ENCODE measurements around the gene UVRAG.

The UVRAG gene

DNA sequence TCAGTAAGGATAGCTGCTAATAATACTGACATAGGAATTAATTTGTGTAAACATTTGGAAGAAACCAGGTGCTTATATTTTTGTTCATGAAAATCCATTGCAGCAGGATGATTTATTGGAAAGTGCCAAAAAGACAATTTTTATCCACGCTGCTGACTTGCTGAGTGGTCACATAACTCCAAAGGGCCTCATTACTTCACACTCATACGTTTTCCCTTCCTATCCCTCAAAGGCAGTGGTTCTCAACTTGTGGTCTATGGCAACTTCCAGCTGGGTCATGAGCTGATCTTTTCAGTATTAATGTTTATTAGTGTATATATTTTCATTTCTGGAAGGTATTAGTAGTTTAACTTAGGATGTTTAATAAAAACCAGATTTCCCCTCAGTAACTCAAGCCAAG is 178.1 kb downstream of the UVRAG start:
- H2AFZ ChIP-seq (ENCODE audit: low read length): no peak overlapping the region
- H3K27me3 ChIP-seq (replicated peaks; ENCODE audit: insufficient read depth, low read length): no peaks in the 10 kb centered on the region
- no peaks in the 10 kb centered on the region for H3K9me3 ChIP-seq (replicated peaks; ENCODE audit: insufficient read depth, low read length)
- H3K36me3 ChIP-seq (replicated peaks; ENCODE audit: insufficient read depth, low read length): no peaks in the 10 kb centered on the region
- H3K4me3 ChIP-seq (ENCODE audit: low read length): no peak overlapping the region
- H3K4me2 ChIP-seq (ENCODE audit: low read depth, low read length): no peak overlapping the region
- H3F3A ChIP-seq (ENCODE audit: insufficient read depth, low read length): no peaks in the 10 kb centered on the region
- no peak for DNase-seq
- TF ChIP-seq, protein P1, sequence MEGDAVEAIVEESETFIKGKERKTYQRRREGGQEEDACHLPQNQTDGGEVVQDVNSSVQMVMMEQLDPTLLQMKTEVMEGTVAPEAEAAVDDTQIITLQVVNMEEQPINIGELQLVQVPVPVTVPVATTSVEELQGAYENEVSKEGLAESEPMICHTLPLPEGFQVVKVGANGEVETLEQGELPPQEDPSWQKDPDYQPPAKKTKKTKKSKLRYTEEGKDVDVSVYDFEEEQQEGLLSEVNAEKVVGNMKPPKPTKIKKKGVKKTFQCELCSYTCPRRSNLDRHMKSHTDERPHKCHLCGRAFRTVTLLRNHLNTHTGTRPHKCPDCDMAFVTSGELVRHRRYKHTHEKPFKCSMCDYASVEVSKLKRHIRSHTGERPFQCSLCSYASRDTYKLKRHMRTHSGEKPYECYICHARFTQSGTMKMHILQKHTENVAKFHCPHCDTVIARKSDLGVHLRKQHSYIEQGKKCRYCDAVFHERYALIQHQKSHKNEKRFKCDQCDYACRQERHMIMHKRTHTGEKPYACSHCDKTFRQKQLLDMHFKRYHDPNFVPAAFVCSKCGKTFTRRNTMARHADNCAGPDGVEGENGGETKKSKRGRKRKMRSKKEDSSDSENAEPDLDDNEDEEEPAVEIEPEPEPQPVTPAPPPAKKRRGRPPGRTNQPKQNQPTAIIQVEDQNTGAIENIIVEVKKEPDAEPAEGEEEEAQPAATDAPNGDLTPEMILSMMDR (IDR thresholded peaks at IDR 0.05; ENCODE audit: low read length): no peak
- no peak for TF ChIP-seq EZH2 (optimal IDR thresholded peaks at IDR 0.05; ENCODE audit: low read depth, low read length)
- TF ChIP-seq EZH2phosphoT487 (IDR thresholded peaks at IDR 0.05; ENCODE audit: low read length): no peak
- H3K9me2 ChIP-seq (replicated peaks; ENCODE audit: insufficient read depth, low read length): no peaks in the 10 kb centered on the region
- peaks cover 6% of the 10 kb centered on the region for H3K4me1 ChIP-seq (ENCODE audit: low read length)
- no peaks in the 10 kb centered on the region for H3K79me2 ChIP-seq (ENCODE audit: low read length)
- H4K20me1 ChIP-seq (ENCODE audit: insufficient read depth, low read length): no peaks in the 10 kb centered on the region
- no peak overlapping the region for H3K27ac ChIP-seq (ENCODE audit: low read length)
- H3K9ac ChIP-seq (ENCODE audit: low read length): no peak overlapping the region

DNA sequence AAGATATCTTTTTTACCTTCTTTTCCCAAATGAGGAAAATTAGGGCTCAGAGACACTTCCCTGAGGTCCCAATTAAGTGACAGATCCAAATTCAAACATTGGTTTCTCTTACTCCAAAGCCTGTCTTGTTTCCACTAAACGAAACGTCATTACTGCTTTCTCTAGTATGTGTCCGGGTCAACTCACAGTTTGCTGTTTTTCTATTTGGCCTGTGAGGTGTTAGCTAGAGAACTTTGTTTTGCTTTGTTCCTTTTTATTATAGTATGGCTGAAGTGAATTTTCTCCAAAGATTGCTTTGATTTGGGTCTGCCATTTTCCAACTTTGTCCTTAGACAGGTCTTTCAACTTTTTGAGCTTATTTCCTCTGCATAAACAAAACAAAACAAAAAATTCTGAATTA is 179.6 kb downstream of the UVRAG start:
- Histone ChIP-seq H3K79me2 (ENCODE audit: low read length) (no peaks in the 10 kb centered on the region), H3K9me3 (replicated peaks; ENCODE audit: insufficient read depth, low read length) (no peaks in the 10 kb centered on the region), H3F3A (ENCODE audit: insufficient read depth, low read length) (no peaks in the 10 kb centered on the region), H3K9ac (ENCODE audit: low read length) (no peak overlapping the region), H3K27me3 (replicated peaks; ENCODE audit: insufficient read depth, low read length) (no peaks in the 10 kb centered on the region), H3K4me1 (ENCODE audit: low read length) (peaks cover 3% of the 10 kb centered on the region), H3K36me3 (replicated peaks; ENCODE audit: insufficient read depth, low read length) (no peaks in the 10 kb centered on the region), H3K27ac (ENCODE audit: low read length) (no peak overlapping the region), H4K20me1 (ENCODE audit: insufficient read depth, low read length) (no peaks in the 10 kb centered on the region), H3K4me3 (ENCODE audit: low read length) (no peak overlapping the region), H3K9me2 (replicated peaks; ENCODE audit: insufficient read depth, low read length) (no peaks in the 10 kb centered on the region), H2AFZ (ENCODE audit: low read length) (no peak overlapping the region), H3K4me2 (ENCODE audit: low read depth, low read length) (no peak overlapping the region)
- no peak for DNase-seq
- TF ChIP-seq, protein P1 (IDR thresholded peaks at IDR 0.05; ENCODE audit: low read length): no peak
- TF ChIP-seq EZH2 (optimal IDR thresholded peaks at IDR 0.05; ENCODE audit: low read depth, low read length) (no peak), EZH2phosphoT487 (IDR thresholded peaks at IDR 0.05; ENCODE audit: low read length) (no peak)

GRCh38 chr11:75996523-75997442 is 181.8 kb downstream of the UVRAG start:
- H3K27ac ChIP-seq (ENCODE audit: low read length): no peak overlapping the region
- no peaks in the 10 kb centered on the region for H3K9me2 ChIP-seq (replicated peaks; ENCODE audit: insufficient read depth, low read length)
- no peaks in the 10 kb centered on the region for H3K27me3 ChIP-seq (replicated peaks; ENCODE audit: insufficient read depth, low read length)
- H3K4me2 ChIP-seq (ENCODE audit: low read depth, low read length): no peak overlapping the region
- peaks cover 9% of the 10 kb centered on the region for H3K4me1 ChIP-seq (ENCODE audit: low read length)
- H3K9me3 ChIP-seq (replicated peaks; ENCODE audit: insufficient read depth, low read length): no peaks in the 10 kb centered on the region
- TF ChIP-seq EZH2 (optimal IDR thresholded peaks at IDR 0.05; ENCODE audit: low read depth, low read length) (no peak), EZH2phosphoT487 (IDR thresholded peaks at IDR 0.05; ENCODE audit: low read length) (no peak)
- TF ChIP-seq, protein P1 (IDR thresholded peaks at IDR 0.05; ENCODE audit: low read length): no peak
- H2AFZ ChIP-seq (ENCODE audit: low read length): no peak overlapping the region
- no peaks in the 10 kb centered on the region for H3K36me3 ChIP-seq (replicated peaks; ENCODE audit: insufficient read depth, low read length)
- H3K79me2 ChIP-seq (ENCODE audit: low read length): no peaks in the 10 kb centered on the region
- H3K9ac ChIP-seq (ENCODE audit: low read length): no peak overlapping the region
- no peak overlapping the region for H3K4me3 ChIP-seq (ENCODE audit: low read length)
- H3F3A ChIP-seq (ENCODE audit: insufficient read depth, low read length): no peaks in the 10 kb centered on the region
- H4K20me1 ChIP-seq (ENCODE audit: insufficient read depth, low read length): no peaks in the 10 kb centered on the region
- no peak for DNase-seq
